ENCODE results near the gene KCNK7.
A peak's percentile ranks its signal among the peaks of the same experiment; 100 is the strongest.

KCNK7 gene

DNA sequence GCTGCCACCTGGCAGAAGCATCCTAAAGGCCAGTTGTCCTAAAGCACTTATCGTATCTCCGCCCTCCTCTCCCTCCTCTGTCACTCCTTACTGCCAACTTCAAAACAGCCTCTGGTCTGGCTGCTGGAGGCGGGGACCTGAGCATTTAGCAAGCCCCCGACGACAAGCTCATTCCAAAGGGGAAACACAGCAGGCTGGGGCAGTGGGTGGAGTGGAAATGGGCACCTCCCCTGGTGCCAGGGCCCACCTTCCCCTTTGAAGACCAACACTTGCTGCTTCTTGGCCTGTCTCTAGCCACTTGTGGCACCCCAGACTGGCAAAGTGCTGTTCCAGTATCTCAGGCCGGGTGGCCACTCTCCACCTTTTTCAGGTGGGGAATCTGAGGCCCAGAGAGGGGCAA, 14.8 kb upstream of the KCNK7 start:
- no peak for ATAC-seq

DNA sequence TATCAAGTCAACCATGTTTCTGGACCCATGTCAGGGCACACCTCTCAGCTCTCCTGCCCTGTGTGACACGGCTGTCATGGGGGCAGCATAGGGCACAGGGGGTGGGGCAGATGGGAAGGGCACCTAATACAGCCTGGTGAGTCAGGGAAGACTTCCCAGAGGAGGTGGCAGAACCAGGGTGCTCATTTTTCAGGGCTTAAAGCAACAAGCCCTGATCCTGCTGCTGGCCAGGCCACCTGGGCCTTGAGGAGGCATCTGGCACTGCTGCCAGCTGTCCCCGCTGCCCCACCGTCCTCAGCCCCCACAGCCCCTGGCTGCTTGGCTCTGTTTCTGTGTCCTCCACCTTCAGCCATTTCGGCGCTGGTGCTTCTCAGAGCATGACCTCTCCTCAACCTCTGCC, 14.1 kb upstream of the KCNK7 start:
- no peak for ATAC-seq

DNA sequence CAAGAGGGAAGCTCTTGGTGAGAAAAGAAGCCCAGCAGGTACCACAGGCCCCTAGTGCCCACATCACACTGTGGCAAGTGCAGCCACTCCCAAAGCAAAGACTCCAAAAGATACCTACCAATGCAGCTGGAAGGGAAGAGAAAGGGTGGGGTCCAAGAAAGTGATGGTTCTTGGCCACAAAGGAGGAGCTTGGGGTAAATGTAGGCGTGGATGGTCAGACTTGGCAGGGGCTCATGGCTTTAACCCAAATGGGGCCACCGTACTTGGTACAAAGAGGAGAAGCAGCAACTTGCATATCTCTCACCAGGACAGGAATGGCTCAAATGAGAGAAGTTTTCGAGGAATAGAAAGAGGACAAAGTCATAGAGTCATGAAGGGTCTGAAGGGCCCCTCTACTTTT, 13.6 kb upstream of the KCNK7 start:
- no peak for ATAC-seq

DNA sequence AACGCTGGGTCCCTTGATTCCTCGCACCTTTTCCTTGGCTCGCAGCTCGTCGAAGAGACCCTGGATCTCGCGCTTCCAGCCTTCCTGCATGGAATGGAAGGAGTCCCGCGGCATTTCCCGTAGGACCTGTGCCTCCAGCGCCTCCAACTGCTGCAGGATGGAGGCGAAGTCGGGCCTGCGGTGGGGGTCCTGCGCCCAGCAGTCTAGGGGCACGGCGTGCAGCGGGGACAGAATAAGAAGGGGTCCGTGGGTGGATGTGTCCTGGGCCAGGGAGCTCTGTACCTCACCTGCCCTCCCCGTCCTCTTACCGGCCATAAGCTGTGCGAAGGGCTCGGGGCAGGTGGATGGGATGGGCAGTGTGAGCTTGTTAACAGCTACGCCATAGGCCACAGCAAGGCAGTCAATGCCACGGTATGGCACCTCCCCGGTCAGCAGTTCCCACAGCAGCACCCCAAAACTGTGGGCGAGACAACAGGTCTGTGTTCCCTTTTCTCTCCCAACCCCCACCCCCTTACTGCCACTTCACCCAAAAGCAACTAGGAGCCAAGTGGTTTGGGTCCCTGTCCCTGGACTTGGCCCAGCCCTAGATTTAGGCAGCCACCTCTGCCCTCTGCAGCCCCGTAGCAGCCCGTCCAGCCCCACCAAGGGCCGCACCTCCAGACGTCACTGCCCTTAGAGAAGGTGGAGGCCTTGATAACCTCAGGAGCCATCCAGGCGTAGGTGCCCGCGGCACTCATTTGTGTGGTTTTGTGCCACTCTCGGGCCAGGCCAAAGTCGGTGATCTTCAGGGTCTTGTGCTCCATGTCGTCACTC, 12.2 kb upstream of the KCNK7 start:
- ATAC-seq, result no peak

DNA sequence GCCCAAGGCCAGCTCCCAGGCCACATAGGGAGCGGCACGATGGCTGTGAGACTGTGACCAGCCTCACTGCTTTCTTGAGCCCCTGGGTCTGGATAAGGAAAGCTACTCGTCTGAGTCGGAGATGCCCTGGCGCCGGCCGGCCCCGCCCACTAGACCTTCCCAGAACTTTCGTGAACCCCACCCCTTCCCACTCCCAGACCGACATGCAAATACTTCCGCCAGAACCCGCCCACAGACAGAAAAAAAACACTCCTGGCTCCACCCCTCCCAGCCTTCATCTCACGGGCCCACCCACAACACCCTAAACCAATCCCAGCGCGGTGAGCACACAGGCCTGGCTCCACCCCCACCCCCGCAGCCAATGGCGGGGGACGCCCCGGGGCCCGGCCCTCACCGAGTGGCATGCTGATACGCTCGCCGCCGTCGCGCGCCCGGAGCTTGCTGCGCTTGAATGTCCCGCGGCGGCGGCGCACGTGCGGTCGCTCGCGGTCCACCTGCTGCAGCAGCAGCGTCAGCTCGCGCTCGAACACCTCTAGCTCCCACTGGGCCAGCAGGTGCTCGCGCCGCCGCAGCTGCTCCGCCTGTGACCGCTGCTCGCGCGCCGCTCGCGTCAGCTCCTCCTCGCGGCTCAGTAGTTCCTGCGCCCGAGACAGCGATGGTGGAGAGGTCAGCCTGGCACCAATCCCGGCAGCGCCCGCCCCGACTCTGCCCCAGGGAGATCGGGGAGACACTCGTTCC, 11.4 kb upstream of the KCNK7 start:
- peak in 1 of 2 donors; percentile 41 for ATAC-seq

DNA sequence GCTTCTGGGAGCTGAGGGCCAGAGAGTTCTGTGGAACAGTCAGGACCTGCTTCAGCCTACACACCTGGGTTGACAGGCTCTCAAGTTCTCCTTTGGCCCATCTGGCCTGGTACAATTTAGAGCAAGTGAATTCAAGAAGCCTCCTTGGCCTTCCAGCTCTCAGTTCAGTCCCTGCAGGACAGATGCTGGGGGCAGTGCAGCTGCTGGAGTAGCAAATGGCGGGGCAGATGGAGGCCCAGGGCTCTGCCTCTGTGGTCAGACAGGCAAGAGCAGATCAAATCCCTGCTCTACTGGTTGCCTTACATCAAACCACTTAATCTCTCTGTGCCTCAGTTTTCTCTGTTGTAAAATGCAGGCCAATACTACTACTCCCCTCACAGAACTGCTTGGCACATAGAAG, 8.7 kb upstream of the KCNK7 start:
- no peak for ATAC-seq

DNA sequence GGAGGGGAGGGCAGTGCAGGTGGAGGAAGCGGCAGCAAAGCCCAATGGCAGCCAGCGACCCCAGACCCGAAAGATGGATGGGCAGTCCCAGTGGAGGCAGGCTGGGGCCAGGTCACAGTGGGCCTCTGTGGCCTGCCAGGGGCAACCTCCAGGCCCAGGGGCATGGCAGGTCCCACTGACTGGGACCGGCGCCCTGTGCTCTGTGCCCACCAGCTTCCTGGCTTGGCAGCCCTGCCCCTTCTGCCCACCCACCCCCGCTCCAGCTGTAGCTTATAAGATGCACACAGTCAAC, 4.3 kb upstream of the KCNK7 start:
- ATAC-seq, result no peak

DNA sequence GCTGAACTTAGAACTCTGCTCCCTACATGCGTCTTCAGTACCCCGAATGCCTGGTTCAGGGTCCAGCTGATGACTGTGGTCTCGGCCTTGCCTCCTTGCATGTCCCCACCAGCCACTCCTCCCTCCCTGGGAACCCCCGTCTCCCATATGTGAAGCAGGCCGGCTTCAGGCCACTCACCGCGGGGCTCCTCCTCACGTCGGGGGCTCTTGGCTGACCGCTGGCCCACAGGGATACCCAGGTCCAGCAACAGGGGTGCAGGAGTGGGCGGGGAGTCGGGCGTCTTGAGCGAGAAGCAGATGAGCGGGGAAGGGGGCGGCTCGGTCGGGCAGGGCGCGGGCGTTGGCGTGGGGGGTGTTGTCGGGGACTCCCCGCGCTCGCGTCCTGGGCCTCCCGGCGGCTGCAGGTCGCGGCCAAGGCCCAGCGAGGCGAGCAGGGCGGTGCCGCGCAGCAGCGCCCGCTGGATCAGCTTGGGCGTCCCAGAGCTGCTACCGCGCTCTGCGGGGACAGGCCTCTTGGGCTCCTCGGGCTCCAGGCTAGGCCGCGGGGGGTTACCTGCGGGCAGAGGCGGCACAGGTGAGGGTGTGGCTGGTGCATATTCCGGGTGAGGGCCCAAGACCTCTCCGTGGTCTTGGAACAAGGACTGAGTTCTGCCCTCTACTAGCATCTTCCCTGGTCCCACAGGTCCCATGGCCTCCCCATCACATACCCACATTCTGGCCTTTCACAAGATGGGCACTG, 3.8 kb upstream of the KCNK7 start:
- ATAC-seq, result no peak

DNA sequence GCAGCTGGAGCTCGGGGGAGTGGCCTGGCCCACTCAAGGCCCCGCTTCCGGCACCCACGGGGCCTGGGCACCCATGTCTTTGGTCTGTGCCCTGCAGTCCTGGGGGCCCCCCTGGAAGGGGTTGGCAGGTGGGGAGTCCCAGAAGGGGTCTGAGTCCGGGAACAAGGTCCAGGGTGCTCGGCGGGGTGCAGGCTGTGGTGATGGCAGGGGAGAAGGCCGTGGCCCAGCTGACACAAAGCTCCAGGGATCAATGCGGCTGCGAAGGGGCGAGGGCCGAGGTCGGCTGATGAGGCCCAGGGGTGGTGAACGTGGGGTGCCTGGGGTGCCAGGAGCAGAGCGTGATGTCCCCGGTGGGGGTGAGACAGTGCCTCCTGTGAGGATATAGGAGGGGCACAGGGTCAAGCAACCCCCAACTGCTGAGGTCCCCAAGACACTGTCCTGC, 2.7 kb upstream of the KCNK7 start:
- ATAC-seq, result no peak

DNA sequence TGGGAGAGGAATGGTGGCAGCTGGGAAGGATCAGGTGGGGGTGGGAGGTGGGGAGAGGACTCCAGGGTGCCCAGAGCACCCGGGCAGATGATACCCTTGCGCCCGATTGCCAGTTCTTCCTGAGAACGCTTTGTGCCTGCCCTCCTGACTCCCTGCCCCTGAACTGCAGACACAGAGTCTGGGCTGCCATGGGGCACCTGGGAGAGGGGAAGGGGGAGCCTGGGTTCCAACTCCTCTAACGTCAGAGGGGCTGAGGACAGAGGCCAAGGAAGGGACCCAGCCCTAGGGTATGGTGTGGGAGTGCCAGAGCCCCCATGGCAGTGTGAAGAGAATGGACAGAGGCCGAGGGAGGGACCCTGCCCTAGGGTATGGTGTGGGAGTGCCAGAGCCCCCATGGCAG, 920 bp upstream of the KCNK7 start:
- ATAC-seq, result no peak

DNA sequence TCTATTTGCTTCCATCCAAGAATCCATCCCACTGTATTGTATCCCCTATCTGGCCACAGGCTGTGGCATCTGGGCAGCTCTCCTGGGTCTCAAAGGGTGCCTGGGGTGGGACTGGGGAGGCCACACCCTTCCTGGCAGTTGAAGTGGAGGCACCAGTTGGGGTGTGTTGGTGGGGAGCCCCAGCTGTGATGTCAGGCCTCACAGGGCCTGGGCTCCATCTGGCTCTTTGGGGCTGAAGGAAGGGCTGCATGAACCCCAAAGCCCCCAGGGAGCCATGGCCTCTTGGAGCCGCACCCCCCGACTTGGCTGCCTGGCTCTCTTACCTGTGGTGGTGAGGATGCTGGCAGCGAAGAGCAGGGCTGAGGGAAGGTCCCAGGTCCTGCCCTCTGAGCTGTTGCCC, 469 bp downstream of the KCNK7 start:
- no peak for ATAC-seq

DNA sequence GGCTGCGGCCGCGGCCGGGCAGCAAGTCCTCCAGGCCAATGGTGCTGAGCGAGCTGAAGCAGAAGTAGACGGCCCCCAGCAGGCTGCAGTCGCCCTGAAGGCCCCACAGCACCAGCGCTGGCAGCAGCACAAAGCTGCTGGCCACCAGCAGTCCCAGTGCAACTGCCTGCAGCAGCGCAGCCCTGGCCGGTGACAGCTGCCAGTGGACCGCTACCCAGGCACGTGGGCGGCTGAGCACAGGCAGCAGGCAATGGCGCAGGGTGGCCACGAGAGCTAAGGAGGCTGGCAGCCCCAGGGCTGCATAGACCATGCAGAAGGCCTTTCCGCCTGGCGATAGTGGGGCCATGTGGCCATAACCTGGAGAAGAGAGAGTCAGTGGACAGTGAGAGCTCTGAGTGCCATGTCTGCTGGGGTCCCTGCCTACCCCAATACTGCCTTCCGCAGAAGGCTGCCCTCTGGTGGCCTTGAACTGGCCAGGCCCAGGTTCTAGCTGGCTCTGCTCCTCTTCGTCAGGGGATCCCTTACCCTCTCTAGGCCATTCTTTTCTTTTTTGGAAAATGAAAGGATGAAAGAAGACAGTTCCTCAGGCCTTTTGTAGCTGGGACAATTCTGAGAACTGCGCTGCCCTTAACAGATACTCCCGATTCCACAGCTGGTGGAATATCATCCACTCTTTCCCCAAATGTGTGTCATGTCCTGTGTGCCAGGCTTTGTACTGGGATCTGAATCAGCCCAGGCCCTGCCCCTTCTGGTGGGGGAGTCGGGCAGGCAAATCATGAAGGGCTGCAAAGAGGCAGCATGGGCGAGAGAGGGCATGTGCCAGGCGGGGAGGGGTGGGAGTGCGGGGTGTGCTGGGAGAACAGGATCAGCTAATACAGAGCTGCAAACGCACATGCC, 1.8 kb downstream of the KCNK7 start:
- peak; percentile 43 to 55 for ATAC-seq

DNA sequence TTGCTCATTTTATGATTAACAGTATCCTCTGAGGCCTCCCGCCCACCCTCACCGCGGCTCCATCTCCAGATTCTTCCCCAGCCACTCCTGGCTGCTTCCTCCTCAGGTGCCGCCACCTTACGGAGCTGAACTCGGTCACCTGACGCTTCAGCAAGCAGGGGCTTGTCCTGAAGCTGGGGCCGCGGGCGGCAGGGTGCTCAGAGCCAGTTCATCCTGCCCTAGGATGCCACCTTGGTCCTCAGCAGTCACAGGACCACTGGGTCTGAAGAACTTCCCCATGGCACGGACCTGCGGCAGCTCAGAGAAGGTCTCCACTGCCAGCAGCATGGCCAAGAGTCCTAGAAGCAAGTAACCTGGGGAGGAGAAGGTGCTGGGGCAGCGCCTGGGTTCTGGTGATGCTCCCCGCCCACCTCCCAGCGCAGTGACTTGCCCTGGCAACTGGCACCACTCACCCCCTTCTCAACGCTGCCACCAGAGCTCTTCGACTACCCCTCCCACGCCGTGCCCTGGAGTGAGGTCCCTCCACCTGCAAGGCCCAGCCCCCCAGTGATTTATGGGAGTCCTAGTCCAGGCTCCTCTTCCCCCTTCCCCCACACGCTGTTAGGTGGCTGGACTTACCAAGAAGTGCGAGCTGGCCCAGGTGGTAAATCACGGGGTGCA, 2.6 kb downstream of the KCNK7 start:
- ATAC-seq, result no peak

DNA sequence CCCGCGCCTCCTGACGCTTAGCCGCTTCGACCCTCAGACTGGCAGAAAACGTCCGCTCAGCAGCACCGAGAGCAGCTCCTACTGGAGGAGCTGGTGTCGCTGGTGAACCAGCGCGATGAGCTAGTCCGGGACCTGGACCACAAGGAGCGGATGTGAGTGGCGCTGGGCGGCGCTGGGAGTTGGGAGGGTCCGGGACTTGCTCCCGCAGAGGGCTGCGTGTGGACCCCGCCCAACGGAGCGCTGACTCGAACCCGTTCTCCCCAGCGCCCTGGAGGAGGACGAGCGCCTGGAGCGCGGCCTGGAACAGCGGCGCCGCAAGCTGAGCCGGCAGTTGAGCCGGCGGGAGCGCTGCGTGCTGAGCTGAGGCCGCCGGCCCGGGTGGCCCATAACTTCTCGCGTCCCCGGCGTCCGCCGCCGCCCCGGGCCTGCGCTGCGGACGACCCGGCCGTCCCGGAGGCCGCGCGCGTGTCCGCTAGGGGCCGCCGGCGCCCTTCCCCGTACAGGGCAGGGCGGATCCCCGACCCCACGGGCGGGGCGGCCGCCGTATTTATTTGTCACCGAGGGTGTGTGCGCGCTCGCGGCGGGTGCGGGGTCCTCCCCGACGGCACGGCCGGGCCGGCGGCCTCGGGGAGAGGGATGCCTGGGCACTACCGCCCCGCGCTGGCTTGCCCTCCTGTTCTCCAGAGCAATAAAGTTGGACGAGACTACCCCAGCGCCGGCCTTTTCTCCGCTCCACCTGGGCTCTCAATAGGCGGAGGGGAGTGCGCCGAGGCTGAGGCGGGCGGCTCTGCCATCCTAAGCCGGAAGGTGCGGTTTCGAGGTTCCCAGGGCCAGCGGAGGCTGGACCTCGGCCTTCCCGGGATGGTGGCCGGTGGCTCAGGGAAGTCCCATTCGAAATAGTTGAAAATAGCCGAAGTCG, 3.4 kb downstream of the KCNK7 start:
- ATAC-seq, result no peak

DNA sequence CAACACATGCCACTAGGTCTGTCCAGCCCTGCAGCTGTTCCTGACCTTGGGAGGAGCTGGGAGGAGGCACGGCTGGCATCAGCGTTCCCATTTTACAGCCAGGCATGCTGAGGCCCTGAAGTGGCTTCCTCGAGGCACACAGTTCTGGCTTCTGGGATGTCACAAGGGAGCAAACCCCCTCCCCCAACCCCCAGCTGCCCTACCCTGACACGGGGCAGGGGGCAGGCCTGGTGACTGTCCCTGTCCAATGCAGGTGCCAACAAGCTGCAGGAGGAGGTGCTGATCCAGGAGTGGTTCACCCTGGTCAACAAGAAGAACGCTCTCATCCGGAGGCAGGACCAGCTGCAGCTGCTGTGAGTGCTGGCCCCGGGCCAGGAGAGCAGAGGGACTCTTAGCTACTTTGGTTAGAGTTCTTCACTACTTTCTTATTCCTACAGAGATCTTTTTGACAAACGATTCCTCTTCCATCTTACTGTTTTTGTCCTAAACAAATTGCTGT, 5.3 kb downstream of the KCNK7 start:
- ATAC-seq, result no peak

DNA sequence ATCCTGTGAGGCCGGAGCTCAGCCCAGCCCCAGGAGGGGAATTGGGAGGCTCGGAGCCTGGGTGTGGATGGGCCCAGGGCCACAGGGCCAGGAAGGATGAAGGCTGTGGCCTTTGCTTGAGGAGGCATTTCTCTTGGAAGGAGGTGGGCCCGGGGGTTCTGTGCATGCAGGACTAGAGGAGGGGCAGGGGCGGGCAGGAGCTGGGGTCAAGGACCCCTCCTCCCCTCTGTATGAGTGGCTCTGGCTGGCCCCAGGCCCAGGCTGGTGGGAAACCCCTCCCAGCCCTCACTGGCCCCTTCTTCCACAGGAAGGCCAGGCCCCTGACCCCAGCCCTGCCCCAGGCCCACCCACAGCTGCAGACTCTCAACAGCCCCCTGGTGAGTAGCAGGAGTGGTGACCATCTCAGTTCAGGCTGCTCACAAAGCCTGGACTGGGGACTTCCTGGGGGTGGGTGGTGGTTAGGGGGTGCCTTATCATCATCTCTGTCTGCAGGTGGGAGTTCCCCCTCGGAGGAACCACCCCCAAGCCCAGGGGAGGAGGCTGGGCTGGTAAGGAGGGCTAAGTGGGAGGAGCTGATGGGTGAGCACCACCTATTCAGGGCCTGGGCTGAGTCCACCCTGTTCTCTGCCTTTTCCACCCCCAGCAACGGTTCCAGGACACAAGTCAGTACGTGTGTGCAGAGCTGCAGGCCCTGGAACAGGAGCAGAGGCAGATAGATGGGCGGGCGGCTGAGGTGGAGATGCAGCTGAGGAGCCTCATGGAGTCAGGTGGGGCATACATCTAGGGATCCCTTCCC, 6.0 kb downstream of the KCNK7 start:
- ATAC-seq, result peak; percentile 21 to 27

DNA sequence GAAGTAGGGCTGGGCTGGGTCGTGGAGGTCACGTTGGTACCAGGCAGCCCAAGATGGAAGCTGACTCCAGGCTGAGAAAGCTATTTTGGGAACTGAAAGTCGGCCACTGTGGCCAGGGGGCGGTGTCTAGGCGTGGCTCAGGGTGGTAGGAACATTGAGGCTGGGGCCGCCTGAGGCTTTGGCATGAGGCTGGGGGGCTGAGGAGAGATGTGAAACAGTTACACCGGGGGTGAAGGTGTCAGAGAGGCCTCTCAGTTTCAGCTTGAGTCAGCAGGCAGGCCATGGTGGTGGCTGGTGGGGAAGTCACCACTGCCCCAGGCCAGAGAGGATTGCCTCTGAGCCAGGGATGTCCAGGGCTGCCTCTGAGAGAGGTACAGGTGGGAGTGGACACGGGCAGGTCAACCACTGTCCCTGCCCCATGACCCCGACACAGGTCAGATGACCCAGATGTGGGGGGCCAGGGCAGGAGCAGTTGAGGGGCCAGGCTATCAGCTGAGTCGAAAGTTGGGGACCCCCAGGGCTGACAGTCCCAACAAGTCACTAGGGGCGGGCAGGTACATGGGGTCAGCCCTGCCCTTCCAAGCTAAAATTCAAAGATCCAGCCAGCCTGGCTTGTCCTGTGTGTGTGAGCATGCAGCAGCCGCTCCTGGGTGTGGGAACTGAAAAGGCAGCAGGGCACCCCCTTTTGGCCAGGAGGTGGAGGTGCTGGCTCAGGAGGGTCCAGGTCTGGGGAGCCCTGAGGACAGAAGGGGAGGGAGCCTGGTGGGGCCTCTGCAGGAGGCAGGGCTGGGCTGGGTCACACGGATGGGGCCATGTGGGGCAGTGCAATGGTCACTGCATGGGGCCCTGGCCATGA, 7.2 kb downstream of the KCNK7 start:
- peak; percentile 84 to 85 for ATAC-seq

DNA sequence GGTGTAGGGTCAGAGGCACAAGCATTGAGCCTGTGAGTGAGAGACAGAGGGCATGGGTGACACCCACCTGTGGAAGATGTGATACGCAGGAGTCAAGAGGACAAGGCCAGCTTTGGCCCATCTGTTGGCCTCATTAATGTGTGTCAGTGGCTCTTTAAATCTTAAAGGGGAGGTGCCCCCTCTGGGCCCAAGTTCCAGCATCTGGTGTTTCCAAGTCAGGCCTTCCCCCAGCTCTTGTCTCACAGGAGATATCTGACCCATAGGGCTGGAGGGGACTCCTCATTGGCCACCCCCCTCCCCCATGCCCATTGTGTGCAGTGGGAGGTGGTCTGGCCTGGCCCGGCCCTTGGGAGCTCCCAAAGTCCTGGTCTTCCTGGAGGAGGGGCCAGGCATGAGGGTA, 8.9 kb downstream of the KCNK7 start:
- no peak for ATAC-seq

DNA sequence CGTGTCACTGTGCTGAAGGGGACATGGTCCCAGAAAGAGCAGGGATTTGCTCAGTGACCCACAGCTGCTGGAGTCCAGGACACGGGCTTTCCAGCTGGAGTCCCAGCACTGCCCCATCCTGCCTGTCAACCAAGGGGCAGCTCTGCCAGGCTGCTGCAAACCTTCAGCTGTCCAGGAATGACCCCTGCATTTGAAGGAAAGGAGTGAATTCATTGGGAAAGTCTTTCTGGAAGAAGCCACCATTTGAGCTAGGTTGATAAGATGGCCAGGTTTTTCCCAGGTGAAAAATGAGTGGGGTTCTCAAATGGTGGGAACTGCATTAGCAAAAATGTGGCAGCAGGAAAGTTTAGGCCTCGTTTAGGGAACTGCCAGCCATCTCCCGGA, 9.4 kb downstream of the KCNK7 start:
- ATAC-seq, result no peak
